T1000 (cell line): ENCODE measurements around the gene FAM229B.

Source experiments
- DNase-seq: peaks from one replicate; lab custom pipeline; 2025; ENCODE audit warnings: mixed read lengths; lab: John Stamatoyannopoulos, UW

The FAM229B gene

DNA sequence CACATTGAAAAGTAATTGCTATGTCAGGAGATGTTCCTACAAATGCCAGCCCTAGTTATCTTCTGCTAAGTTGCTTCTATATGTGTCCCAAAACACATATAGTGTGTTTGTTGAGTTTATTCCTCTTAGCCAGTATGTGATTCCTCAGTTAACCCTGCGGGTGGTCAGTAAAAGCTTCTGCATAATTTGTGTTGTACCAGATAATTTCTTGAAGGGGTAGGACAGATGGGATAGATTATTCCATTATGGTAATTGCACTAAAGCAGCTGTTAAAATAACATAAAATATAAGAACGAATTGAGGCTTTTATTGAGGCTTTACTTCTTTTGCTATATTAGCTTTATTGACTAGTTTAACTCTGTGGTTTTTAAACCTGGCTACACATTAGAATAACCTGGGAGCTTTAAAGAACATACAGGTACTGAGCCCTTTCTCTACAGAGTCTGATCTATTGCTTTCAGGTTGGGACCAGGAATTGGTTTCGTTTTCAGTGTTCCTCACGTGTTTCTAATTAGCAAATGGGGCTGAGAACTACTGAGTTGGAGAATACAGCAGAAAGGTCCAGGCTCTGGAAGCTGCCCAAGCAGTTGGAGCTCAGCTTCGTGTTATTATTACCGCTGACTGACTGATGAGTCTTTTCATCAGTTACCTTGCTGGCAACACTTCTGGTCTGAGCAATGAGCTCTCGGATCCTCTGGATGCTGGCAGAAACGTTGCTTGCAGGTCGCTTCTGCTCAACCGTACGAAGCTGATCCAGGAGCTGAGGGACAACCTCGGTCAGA is 56.9 kb downstream of the FAM229B start:
- DNase-seq, result no peak

- no peak for DNase-seq
Measured at GRCh38 chr6:112145080-112145573, 57.7 kb downstream of the FAM229B start.

GRCh38 chr6:112148103-112148502 is 60.7 kb downstream of the FAM229B start:
- DNase-seq, result no peak

- DNase-seq, result no peak
Measured at GRCh38 chr6:112149236-112149635, 61.8 kb downstream of the FAM229B start.

DNA sequence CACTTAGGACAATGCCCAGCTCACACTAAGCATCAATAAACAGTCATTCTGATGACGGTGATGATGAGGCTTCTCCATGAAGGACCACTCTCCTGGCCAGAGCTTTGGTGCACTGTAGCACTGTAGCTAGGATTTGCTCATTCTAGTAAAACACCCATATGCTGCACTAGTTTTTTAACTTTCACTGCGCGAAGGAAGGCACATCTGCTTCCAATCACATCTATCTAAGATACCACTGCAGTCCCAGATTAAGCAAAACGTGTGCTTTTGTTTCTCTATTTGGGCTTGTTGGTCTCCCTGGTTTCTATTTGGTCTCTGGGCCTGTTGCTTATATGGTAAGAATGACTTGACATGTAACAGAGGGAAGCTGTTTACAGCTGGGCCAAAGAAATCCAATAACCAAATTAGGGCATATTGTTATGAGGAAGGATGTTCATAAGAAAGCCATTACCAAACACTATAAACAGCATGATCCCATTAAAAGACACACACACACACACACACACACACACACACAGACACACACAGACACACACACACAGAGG is 62.4 kb downstream of the FAM229B start:
- no peak for DNase-seq

DNA sequence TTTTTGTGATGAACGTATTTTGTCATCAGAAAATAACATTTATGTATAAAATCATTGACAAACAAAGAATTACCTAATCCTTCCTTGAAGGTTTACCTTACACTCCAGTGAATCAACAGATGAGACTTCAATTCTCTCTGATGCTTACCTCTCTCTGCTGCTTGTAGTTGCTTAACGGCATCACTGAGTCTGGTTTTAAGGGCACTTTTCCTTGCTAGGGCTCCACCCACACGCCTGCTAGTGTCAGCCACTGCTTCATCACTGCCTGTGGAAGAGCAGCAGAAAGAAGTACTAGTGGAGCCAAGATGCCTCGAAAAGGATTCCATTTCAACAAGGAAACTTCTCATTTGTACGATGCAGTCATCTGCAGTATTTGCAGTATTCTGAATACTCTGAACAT is 63.0 kb downstream of the FAM229B start:
- no peak for DNase-seq
